Measurements from ENCODE around the gene CERCAM. TPM values are rescaled to one million over a fixed set of nuclear protein-coding genes. Genes with fewer than 3 reads are reported as not detected.
A peak's percentile ranks its signal among the peaks of the same experiment; 100 is the strongest.

Gene CERCAM
- total RNA-seq (1 to 10 TPM; 1.6 to 1.9 TPM), polyA plus RNA-seq (1 to 10 TPM; 1.1 to 2.9 TPM)

GRCh38 chr9:128420651-128421481 is at the start of gene CERCAM:
Gene CERCAM (plus strand): TSS chr9:128420857. CDS start chr9:128420878, 21 bp downstream.
- WGBS, result 4% methylated on average over 59 of the region's 59 CpGs
- Histone ChIP-seq H3K9me3 (ENCODE audit: control insufficient read depth in 4 of 4, low read length in 3 of 4) (no peaks in the 10 kb centered on the region), H3K9ac (ENCODE audit: low read depth in 1 of 2, low read length in 2 of 2) (no peak within 1 kb of the TSS), H3K27ac (ENCODE audit: low read depth in 1 of 2, low read length in 2 of 2) (no peak within 1 kb of the TSS), H3K4me1 (ENCODE audit: control insufficient read depth in 4 of 4, insufficient read depth in 4 of 4, low read length in 3 of 4) (peaks cover 2 to 23% (median 12%) of the 10 kb centered on the region in 4 donors), H3K36me3 (ENCODE audit: control insufficient read depth in 4 of 4, insufficient read depth in 3 of 4, low read depth in 1 of 4, low read length in 3 of 4) (no peaks in the 10 kb centered on the region), H3K4me3 (ENCODE audit: low read depth in 1 of 3, low read length in 3 of 3) (peak within 1 kb of the TSS; percentile 46 to 91 (median 69)), H3K27me3 (ENCODE audit: control insufficient read depth in 4 of 4, insufficient read depth in 4 of 4, low read length in 3 of 4) (peaks cover 0 to 6% (median 2%) of the 10 kb centered on the region in 4 donors)
- TF ChIP-seq ATF3 (IDR thresholded peaks at IDR 0.05), result no peak
- TF ChIP-seq EGR1 (IDR thresholded peaks at IDR 0.05; ENCODE audit: low read depth in 2 of 2), result no peak
- peak; percentile 61 for DNase-seq (ENCODE audit: low spot score)

GRCh38 chr9:128371630-128372117 is 49.0 kb upstream of the CERCAM start:
- H3K4me1 ChIP-seq (ENCODE audit: control insufficient read depth in 4 of 4, insufficient read depth in 4 of 4, low read length in 3 of 4), result peaks cover 0 to 20% (median 17%) of the 10 kb centered on the region in 4 donors
- TF ChIP-seq RXRA (IDR thresholded peaks at IDR 0.05), result no peak
- no peak for TF ChIP-seq GABPA (IDR thresholded peaks at IDR 0.05 in 1 of 2, conservative IDR thresholded peaks at IDR 0.05 in 1 of 2)
- TF ChIP-seq HNF4A (conservative IDR thresholded peaks at IDR 0.05), result no peak
- TF ChIP-seq MAX (IDR thresholded peaks at IDR 0.05), result no peak
- no peak for TF ChIP-seq REST (IDR thresholded peaks at IDR 0.05)
- no peak for TF ChIP-seq HNF4G (IDR thresholded peaks at IDR 0.05)
- no peak for TF ChIP-seq NR2F2 (IDR thresholded peaks at IDR 0.05)
- TF ChIP-seq FOXA2 (IDR thresholded peaks at IDR 0.05), result no peak
- TF ChIP-seq EGR1 (IDR thresholded peaks at IDR 0.05; ENCODE audit: low read depth in 2 of 2), result no peak
- no peak for TF ChIP-seq SP1 (IDR thresholded peaks at IDR 0.05)
- TF ChIP-seq FOXA1 (IDR thresholded peaks at IDR 0.05), result no peak
- no peak for TF ChIP-seq RAD21 (IDR thresholded peaks at IDR 0.05)
- no peak for TF ChIP-seq YY1 (IDR thresholded peaks at IDR 0.05)
- TF ChIP-seq ZBTB33 (IDR thresholded peaks at IDR 0.05), result no peak
- no peak for TF ChIP-seq JUND (IDR thresholded peaks at IDR 0.05)
- no peak for TF ChIP-seq CTCF (IDR thresholded peaks at IDR 0.05; ENCODE audit: low read depth, low read length, missing input control)
- no peak for TF ChIP-seq TAF1 (conservative IDR thresholded peaks at IDR 0.05)
- peak overlapping the region; percentile 37 to 99 for H3K9ac ChIP-seq (ENCODE audit: low read depth in 1 of 2, low read length in 2 of 2)
- under 1% methylated on average over 10 of the region's 10 CpGs for WGBS
- H3K27ac ChIP-seq (ENCODE audit: low read depth in 1 of 2, low read length in 2 of 2), result peak overlapping the region; percentile 59 to 84
- no peak for DNase-seq (ENCODE audit: low spot score)
- peak overlapping the region; percentile 71 to 99 (median 78) for H3K4me3 ChIP-seq (ENCODE audit: low read depth in 1 of 3, low read length in 3 of 3)
- no peaks in the 10 kb centered on the region for H3K27me3 ChIP-seq (ENCODE audit: control insufficient read depth in 4 of 4, insufficient read depth in 4 of 4, low read length in 3 of 4)
- H3K9me3 ChIP-seq (ENCODE audit: control insufficient read depth in 4 of 4, low read length in 3 of 4), result no peaks in the 10 kb centered on the region
- H3K36me3 ChIP-seq (ENCODE audit: control insufficient read depth in 4 of 4, insufficient read depth in 3 of 4, low read depth in 1 of 4, low read length in 3 of 4), result peaks cover 0 to 3% (median 0%) of the 10 kb centered on the region in 4 donors

Measured in liver (tissue), 9 donors.